H1 (cell line): ENCODE data around the gene ANGPTL2. TPM values are rescaled to one million over a fixed set of nuclear protein-coding genes. Genes with fewer than 3 reads are reported as not detected.

ENCODE experiments used
- CTCF ChIA-PET: fragments of 300-600 bp; sonication (Branson Sonifier 250); formaldehyde crosslinking; loops from one replicate; lab custom pipeline; 2021; ENCODE audit not compliant: partially characterized antibody; lab: Charles Lee
- POLR2A ChIA-PET: fragments of 300-600 bp; sonication (Branson Sonifier 250); formaldehyde crosslinking; loops from one replicate; lab custom pipeline; 2021; ENCODE audit warnings: inconsistent platforms; ENCODE audit not compliant: partially characterized antibody; lab: Charles Lee
- DNase-seq, 2 experiments: peaks; one replicate each; pipeline versions ENCODE4 v3.0.0 to v3.0.0-alpha.2; 2010 to 2022; ENCODE audit warnings: low spot score in 2 of 2, low read depth in 1 of 2, mixed read lengths in 1 of 2
- FAIRE-seq: peaks from 2 replicates; lab custom pipeline; 2011; peaks lifted over from hg19 to GRCh38; lab: Jason Lieb, UNC
- H2AFZ ChIP-seq: 2 replicates; pipeline ENCODE4 v1.8.1; 2012; ENCODE audit warnings: low read length, inconsistent platforms
- H2AK5ac ChIP-seq: 2 replicates; pipeline ENCODE4 v1.6.1; 2013; ENCODE audit warnings: low read depth, low read length
- H2BK120ac ChIP-seq: replicated peaks from 2 replicates; pipeline ENCODE3; 2013; ENCODE audit warnings: low read depth, low read length, inconsistent platforms
- H2BK12ac ChIP-seq: 2 replicates; pipeline ENCODE4 v1.6.1; 2013; ENCODE audit warnings: low read depth, low read length
- H2BK15ac ChIP-seq: 2 replicates; pipeline ENCODE4 v1.6.1; 2013; ENCODE audit warnings: low read length
- H2BK20ac ChIP-seq: 2 replicates; pipeline ENCODE4 v1.6.1; 2013; ENCODE audit warnings: low read length
- H2BK5ac ChIP-seq: 2 replicates; pipeline ENCODE4 v1.6.1; 2013; ENCODE audit warnings: low read depth, low read length
- H3K14ac ChIP-seq: 2 replicates; pipeline ENCODE4 v1.6.1; 2013; ENCODE audit warnings: inconsistent platforms; ENCODE audit not compliant: insufficient read length
- H3K18ac ChIP-seq: 2 replicates; pipeline ENCODE4 v1.6.1; 2013; ENCODE audit warnings: low read length; ENCODE audit errors: extremely low read depth
- H3K23ac ChIP-seq: 2 replicates; pipeline ENCODE4 v1.6.1; 2013; ENCODE audit warnings: inconsistent platforms; ENCODE audit not compliant: insufficient read length
- H3K23me2 ChIP-seq: 2 replicates; pipeline ENCODE4 v1.6.1; 2013; ENCODE audit warnings: low read depth, low read length
- H3K27ac ChIP-seq: 2 replicates; pipeline ENCODE4 v1.6.1; 2011; ENCODE audit warnings: low read depth, low read length, inconsistent platforms
- H3K27me3 ChIP-seq, 4 experiments: replicated peaks in 1 of 4; 1 replicate in 1 of 4; 2 replicates in 3 of 4; pipeline versions ENCODE4 v1.6.1 to v1.8.1; 2011 to 2013; ENCODE audit warnings: low read length in 3 of 4, mild to moderate bottlenecking in 3 of 4, inconsistent platforms in 2 of 4, mixed read lengths in 2 of 4, moderate library complexity in 1 of 4; ENCODE audit not compliant: control insufficient read depth in 3 of 4, insufficient read depth in 3 of 4; ENCODE audit errors: extremely low read depth in 1 of 4
- H3K36me3 ChIP-seq, 4 experiments: 2 replicates each; pipeline versions ENCODE4 v1.6.1 to v1.8.1; 2011 to 2013; ENCODE audit warnings: mild to moderate bottlenecking in 4 of 4, low read length in 3 of 4, moderate library complexity in 2 of 4, control low read depth in 1 of 4, inconsistent platforms in 1 of 4; ENCODE audit not compliant: insufficient read depth in 4 of 4, control insufficient read depth in 2 of 4
- H3K4ac ChIP-seq: replicated peaks from 2 replicates; pipeline ENCODE3; 2013; ENCODE audit warnings: low read length, low read depth, mixed read lengths, inconsistent platforms; ENCODE audit not compliant: insufficient read length
- H3K4me1 ChIP-seq, 4 experiments: replicated peaks in 1 of 4; 1 replicate in 1 of 4; 2 replicates in 3 of 4; pipeline versions ENCODE4 v1.6.1 to v1.8.1; 2011 to 2013; ENCODE audit warnings: low read length in 3 of 4, inconsistent platforms in 2 of 4, mixed read lengths in 1 of 4; ENCODE audit not compliant: insufficient read depth in 4 of 4, control insufficient read depth in 3 of 4
- H3K4me2 ChIP-seq, 2 experiments: 2 replicates each; pipeline versions ENCODE4 v1.6.1 to v1.8.1; 2011 to 2013; ENCODE audit warnings: low read depth in 2 of 2, low read length in 2 of 2, control low read depth in 1 of 2, inconsistent platforms in 1 of 2, mild to moderate bottlenecking in 1 of 2; ENCODE audit not compliant: insufficient read depth in 1 of 2
- H3K4me3 ChIP-seq, 4 experiments: fragments of 200-600, 300-600 bp in 1 of 4; sonication (generic), shearing (Covaris generic), sonication (Bioruptor Twin) in 1 of 4; 2 replicates each; pipeline versions ENCODE4 v1.5.1 to v1.8.1; 2011 to 2016; ENCODE audit warnings: low read length in 4 of 4, low read depth in 3 of 4, control low read depth in 2 of 4, inconsistent platforms in 2 of 4, mild to moderate bottlenecking in 2 of 4, mixed read lengths in 1 of 4, moderate library complexity in 1 of 4; ENCODE audit not compliant: insufficient read depth in 2 of 4; ENCODE audit errors: extremely low read depth in 1 of 4
- H3K56ac ChIP-seq: replicated peaks from 2 replicates; pipeline ENCODE3; 2013; ENCODE audit warnings: low read depth, mild to moderate bottlenecking, mixed read lengths, low read length, inconsistent platforms; ENCODE audit not compliant: insufficient read length
- H3K79me1 ChIP-seq: 2 replicates; pipeline ENCODE4 v1.6.1; 2013; ENCODE audit warnings: low read depth, low read length, control low read depth
- H3K79me2 ChIP-seq, 2 experiments: 2 replicates each; pipeline versions ENCODE4 v1.6.1 to v1.8.1; 2012 to 2013; ENCODE audit warnings: low read length in 2 of 2, mild to moderate bottlenecking in 2 of 2, inconsistent platforms in 1 of 2; ENCODE audit not compliant: insufficient read depth in 2 of 2, control insufficient read depth in 1 of 2
- H3K9ac ChIP-seq, 4 experiments: replicated peaks in 1 of 4; 1 replicate in 1 of 4; 2 replicates in 3 of 4; pipeline versions ENCODE4 v1.6.1 to v1.8.1; 2011 to 2013; ENCODE audit warnings: low read depth in 3 of 4, low read length in 3 of 4, control low read depth in 2 of 4, mild to moderate bottlenecking in 2 of 4, moderate library complexity in 2 of 4, inconsistent platforms in 1 of 4; ENCODE audit errors: extremely low read depth in 1 of 4
- H3K9me3 ChIP-seq, 2 experiments: 2 replicates each; pipeline versions ENCODE4 v1.6.1 to v1.8.1; 2012 to 2013; ENCODE audit warnings: mild to moderate bottlenecking in 2 of 2, moderate library complexity in 2 of 2, control low read depth in 1 of 2, inconsistent platforms in 1 of 2, low read depth in 1 of 2, low read length in 1 of 2, mixed read lengths in 1 of 2; ENCODE audit not compliant: insufficient read depth in 2 of 2
- H4K20me1 ChIP-seq, 2 experiments: replicated peaks in 1 of 2; 2 replicates each; pipeline versions ENCODE3 to v1.8.1; 2011 to 2013; ENCODE audit warnings: inconsistent platforms in 2 of 2, low read length in 2 of 2, mild to moderate bottlenecking in 1 of 2; ENCODE audit not compliant: insufficient read depth in 2 of 2, control insufficient read depth in 1 of 2
- H4K5ac ChIP-seq: 2 replicates; pipeline ENCODE4 v1.6.1; 2013; ENCODE audit warnings: low read length, low read depth, mixed read lengths, inconsistent platforms; ENCODE audit not compliant: insufficient read length
- H4K8ac ChIP-seq: 2 replicates; pipeline ENCODE4 v1.8.0; 2013; ENCODE audit warnings: mild to moderate bottlenecking, moderate library complexity, low read length, inconsistent platforms; ENCODE audit not compliant: insufficient read depth; ENCODE audit errors: extremely low read depth
- H4K91ac ChIP-seq: replicated peaks from 2 replicates; pipeline ENCODE3; 2013; ENCODE audit warnings: low read length, mixed read lengths, inconsistent platforms; ENCODE audit not compliant: insufficient read length
- CHD2 ChIP-seq: IDR thresholded peaks from 2 replicates; pipeline ENCODE4 v1.6.1; 2012; ENCODE audit warnings: low read length, improper control_type of control experiment
- MAFK ChIP-seq: IDR thresholded peaks from 2 replicates; pipeline ENCODE4 v1.6.1; 2012; ENCODE audit warnings: low read depth, mild to moderate bottlenecking, improper control_type of control experiment, low read length
- POLR2A ChIP-seq, 2 experiments: IDR thresholded peaks; 1 replicate in 1 of 2; 2 replicates in 1 of 2; pipeline ENCODE4 v1.6.1; 2011; ENCODE audit warnings: low read depth in 2 of 2, low read length in 2 of 2, mild to moderate bottlenecking in 2 of 2; ENCODE audit errors: control extremely low read depth in 1 of 2
- RBBP5 ChIP-seq: IDR thresholded peaks from 2 replicates; pipeline ENCODE4 v1.7.1; 2012; ENCODE audit warnings: low read depth, mild to moderate bottlenecking, inconsistent platforms, low read length, moderate library complexity, borderline replicate concordance
- TAF7 ChIP-seq: optimal IDR thresholded peaks from 2 replicates; pipeline ENCODE3; 2011; ENCODE audit warnings: low read depth, mild to moderate bottlenecking, inconsistent platforms, low read length, moderate library complexity, borderline replicate concordance
- WGBS, 2 experiments: shearing (Covaris generic) in 1 of 2; methylation state at CpG; one replicate each; pipeline versions ENCODE4 v1.1.6 to v1.1.7; 2013 to 2015; ENCODE audit warnings: low lambda C conversion rate in 2 of 2, mixed read lengths in 2 of 2, inconsistent platforms in 1 of 2, low coverage in 1 of 2, missing lambda C conversion rate in 1 of 2; ENCODE audit not compliant: insufficient replicate concordance in 2 of 2, insufficient coverage in 1 of 2, insufficient read length in 1 of 2; ENCODE audit errors: extremely low coverage in 1 of 2, missing lambda C conversion rate in 1 of 2; 5-methylcytosine and 5-hydroxymethylcytosine counted together
- polyA plus RNA-seq, 7 experiments: library from polyadenylated mRNA; depleted of rRNA in 3 of 7; stranded (reverse) in 5 of 7; unstranded in 2 of 7; fragments of >200 nt in 5 of 7; fragments of 200-250 nt in 2 of 7; gene quantifications; 1 replicate in 5 of 7; 2 replicates in 1 of 7; 4 replicates in 1 of 7; pipeline versions ENCODE4 v1.2.1 to v1.2.3, GENCODE V29; 2011 to 2013; ENCODE audit warnings: missing spikeins in 2 of 7, mixed read lengths in 2 of 7
- total RNA-seq: library from RNA; stranded (reverse); fragmentation: NEBNext Ultra II Directional; extraction: Animal tissue kit (Norgen Biotek cat#: 25700); gene quantifications from 2 replicates; pipeline ENCODE4 v1.2.1, GENCODE V29; 2021

The ANGPTL2 gene
- total and polyA plus RNA-seq, 2 of the 8 experiments (the other 6 are each of a cell fraction or from before 2014, with no cell fraction given) = 9.0 to 10.6 TPM

- WGBS, 2 experiments = 90% methylated on average over 9 of the region's 9 CpGs; no CpG with 5 or more reads in 1 of the 2 experiments
- no peaks in the 10 kb centered on the region for H3K79me1 ChIP-seq
Measured at GRCh38 chr9:127066060-127066850, 56.2 kb downstream of the ANGPTL2 start.

More at GRCh38 chr9:127066060-127066850, 56.2 kb downstream of the ANGPTL2 start:
- DNase-seq = no peak
- no peaks in the 10 kb centered on the region for H3K9me3 ChIP-seq
- H3K4me1 ChIP-seq = peaks cover 0 to 5% (median 0%) of the 10 kb centered on the region in 4 experiments; a peak in 3 of 7 replicates
- H4K20me1 ChIP-seq = peaks cover 0 to 2% of the 10 kb centered on the region in 2 experiments
- TF ChIP-seq CHD2 = no peak
- TF ChIP-seq RBBP5 = no peak
- TF ChIP-seq MAFK = no peak
- no peak for TF ChIP-seq POLR2A (IDR thresholded peaks at IDR 0.05; ENCODE audit: control extremely low read depth in 1 of 2, low read depth in 2 of 2, low read length in 2 of 2)
- TF ChIP-seq TAF7 = no peak
- H4K5ac ChIP-seq = no peak overlapping the region
- ChIA-PET POLR2A (no interaction called here), CTCF (interaction anchor here (0.6 to 1.8 kb wide), 5 partner anchors 11 to 525 kb away, joined by 3 to 4 read pairs (median 4); no protein-coding TSS in a partner anchor)
- no peak overlapping the region for H2AFZ ChIP-seq
- no peak overlapping the region for H2BK5ac ChIP-seq
- H2BK120ac ChIP-seq = no peak overlapping the region
- no peaks in the 10 kb centered on the region for H3K79me2 ChIP-seq
- no peaks in the 10 kb centered on the region for H3K27me3 ChIP-seq
- H4K8ac ChIP-seq = no peak overlapping the region
- no peak overlapping the region for H2BK20ac ChIP-seq
- H2BK12ac ChIP-seq = no peak overlapping the region
- H4K91ac ChIP-seq = no peak overlapping the region
- H2BK15ac ChIP-seq = no peak overlapping the region
- no peaks in the 10 kb centered on the region; a peak in 1 of 8 replicates for H3K36me3 ChIP-seq
- H3K4ac ChIP-seq = no peak overlapping the region
- H3K4me2 ChIP-seq = no peak overlapping the region
- no peak overlapping the region for H3K18ac ChIP-seq
- H3K23me2 ChIP-seq = no peaks in the 10 kb centered on the region
- no peak overlapping the region for H3K23ac ChIP-seq
- no peak overlapping the region for H2AK5ac ChIP-seq
- H3K56ac ChIP-seq = no peak overlapping the region
- H3K9ac ChIP-seq = no peak overlapping the region
- H3K14ac ChIP-seq = no peak overlapping the region
- no peak for FAIRE-seq
- H3K27ac ChIP-seq = no peak overlapping the region
- no peak overlapping the region for H3K4me3 ChIP-seq
